Keratinocyte (primary cell): Measurements from ENCODE around the gene CEP131. TPM values are rescaled to one million over a fixed set of nuclear protein-coding genes. Genes with fewer than 3 reads are reported as not detected.

Source experiments
- DNase-seq: peaks from one replicate; pipeline ENCODE4 v3.0.0-alpha.2; 2011; ENCODE audit warnings: low read depth, missing footprints, low spot score
- FAIRE-seq: peaks from 2 replicates; lab custom pipeline; 2011; peaks lifted over from hg19 to GRCh38; lab: Jason Lieb, UNC
- H2AFZ ChIP-seq: 2 replicates; pipeline ENCODE4 v1.6.0; 2012; ENCODE audit warnings: low read length, control low read depth, inconsistent platforms; ENCODE audit not compliant: control insufficient read depth
- H3K27ac ChIP-seq: 2 replicates; pipeline ENCODE4 v1.5.1; 2011; ENCODE audit warnings: low read length; ENCODE audit not compliant: control insufficient read depth, insufficient read depth
- H3K27me3 ChIP-seq: 3 replicates; pipeline ENCODE4 v1.6.0; 2011; ENCODE audit warnings: low read length; ENCODE audit not compliant: control insufficient read depth, insufficient read depth; ENCODE audit errors: extremely low read depth
- H3K36me3 ChIP-seq, 2 experiments: 2 replicates in 1 of 2; 3 replicates in 1 of 2; pipeline ENCODE4 v1.5.1; 2011; ENCODE audit warnings: low read length in 2 of 2, mild to moderate bottlenecking in 1 of 2; ENCODE audit not compliant: control insufficient read depth in 2 of 2, insufficient read depth in 2 of 2; ENCODE audit errors: extremely low read depth in 1 of 2
- H3K4me1 ChIP-seq: 3 replicates; pipeline ENCODE4 v1.5.1; 2011; ENCODE audit warnings: low read length; ENCODE audit not compliant: control insufficient read depth, insufficient read depth; ENCODE audit errors: extremely low read depth
- H3K4me2 ChIP-seq: 3 replicates; pipeline ENCODE4 v1.6.0; 2011; ENCODE audit warnings: low read depth, low read length; ENCODE audit not compliant: control insufficient read depth, insufficient read depth; ENCODE audit errors: extremely low read depth
- H3K4me3 ChIP-seq, 3 experiments: fragments of 200-600 bp in 1 of 3; sonication (generic) in 1 of 3; 2 replicates in 2 of 3; 3 replicates in 1 of 3; pipeline ENCODE4 v1.5.1; 2011 to 2016; ENCODE audit warnings: low read length in 3 of 3, mild to moderate bottlenecking in 3 of 3, control low read depth in 2 of 3, inconsistent platforms in 1 of 3, low read depth in 1 of 3, mixed read lengths in 1 of 3, mixed run types in 1 of 3, moderate library complexity in 1 of 3; ENCODE audit not compliant: control insufficient read depth in 2 of 3, insufficient read depth in 2 of 3; ENCODE audit errors: extremely low read depth in 1 of 3
- H3K79me2 ChIP-seq: 2 replicates; pipeline ENCODE4 v1.6.0; 2012; ENCODE audit warnings: low read length; ENCODE audit not compliant: control insufficient read depth, insufficient read depth
- H3K9ac ChIP-seq: 3 replicates; pipeline ENCODE4 v1.6.0; 2011; ENCODE audit warnings: low read length; ENCODE audit not compliant: control insufficient read depth, insufficient read depth; ENCODE audit errors: extremely low read depth
- H3K9me1 ChIP-seq: 3 replicates; pipeline ENCODE4 v1.6.0; 2011; ENCODE audit warnings: low read length; ENCODE audit not compliant: control insufficient read depth, insufficient read depth; ENCODE audit errors: extremely low read depth
- H3K9me3 ChIP-seq: 2 replicates; pipeline ENCODE4 v1.5.1; 2012; ENCODE audit warnings: low read depth, low read length; ENCODE audit not compliant: control insufficient read depth
- H4K20me1 ChIP-seq: 3 replicates; pipeline ENCODE4 v1.6.0; 2011; ENCODE audit warnings: low read length; ENCODE audit not compliant: control insufficient read depth, insufficient read depth; ENCODE audit errors: extremely low read depth
- CTCF ChIP-seq, 3 experiments: IDR thresholded peaks in 1 of 3; conservative IDR thresholded peaks in 1 of 3; optimal IDR thresholded peaks in 1 of 3; 2 replicates in 2 of 3; 3 replicates in 1 of 3; pipeline versions ENCODE3 to v1.5.1; 2011; ENCODE audit warnings: low read length in 3 of 3, mild to moderate bottlenecking in 3 of 3, moderate library complexity in 2 of 3, control low read depth in 1 of 3, inconsistent platforms in 1 of 3; ENCODE audit not compliant: insufficient read depth in 2 of 3; ENCODE audit errors: extremely low read depth in 1 of 3
- EZH2 ChIP-seq: IDR thresholded peaks from one replicate; pipeline ENCODE4 v1.6.1; 2012; ENCODE audit warnings: inconsistent platforms, mild to moderate bottlenecking, low read length, moderate library complexity
- dilution Hi-C: fragments of 300-500 bp; cut with MboI; formaldehyde crosslinking; loops from one replicate; pipeline ENCODE4 v1.7.0; 2020; ENCODE audit warnings: low sequenced_read_pairs; ENCODE audit not compliant: extremely low pct_ligation_motif_present
- polyA plus RNA-seq, 5 experiments: library from polyadenylated mRNA; depleted of rRNA in 3 of 5; stranded (reverse) in 3 of 5; stranded (forward) in 1 of 5; unstranded in 1 of 5; fragments of >200 nt; gene quantifications; 1 replicate in 1 of 5; 2 replicates in 3 of 5; 3 replicates in 1 of 5; pipeline versions ENCODE4 v1.2.1 to v1.2.3, GENCODE V29; 2011 to 2012; ENCODE audit warnings: missing spikeins in 2 of 5, low read depth in 1 of 5, low replicate concordance in 1 of 5

Gene CEP131
- polyA plus RNA-seq, 1 donor (not counting 4 experiments of a cell fraction or from before 2014, with no cell fraction given), result 2.6 TPM

- Histone ChIP-seq H3K27me3 (no peaks in the 10 kb centered on the region), H3K27ac (no peak overlapping the region), H3K79me2 (peaks cover 4% of the 10 kb centered on the region), H3K9me3 (no peaks in the 10 kb centered on the region), H3K4me1 (no peaks in the 10 kb centered on the region), H3K36me3 (peaks cover 12 to 18% of the 10 kb centered on the region in 2 experiments), H3K4me2 (no peak overlapping the region), H3K9me1 (no peaks in the 10 kb centered on the region), H3K9ac (no peak overlapping the region), H2AFZ (no peak overlapping the region), H4K20me1 (peaks cover 5% of the 10 kb centered on the region), H3K4me3 (no peak overlapping the region)
- dilution Hi-C loops, result no loop called here
- no peak for TF ChIP-seq CTCF (optimal IDR thresholded peaks at IDR 0.05 in 1 of 3, IDR thresholded peaks at IDR 0.05 in 1 of 3, conservative IDR thresholded peaks at IDR 0.05 in 1 of 3; ENCODE audit: extremely low read depth in 1 of 3, insufficient read depth in 2 of 3, low read length in 3 of 3)
- no peak for TF ChIP-seq EZH2
- DNase-seq (no peak), FAIRE-seq (no peak)
Measured at GRCh38 chr17:81249223-81250040, 26.7 kb upstream of the CEP131 start.

GRCh38 chr17:81248649-81249048, 25.9 kb upstream of the CEP131 start:
- no peak overlapping the region for H3K27ac ChIP-seq
- H3K4me1 ChIP-seq, result no peaks in the 10 kb centered on the region
- no peak overlapping the region for H2AFZ ChIP-seq
- peaks cover under 1% of the 10 kb centered on the region for H3K79me2 ChIP-seq
- no peaks in the 10 kb centered on the region for H3K9me1 ChIP-seq
- no peaks in the 10 kb centered on the region for H3K9me3 ChIP-seq
- TF ChIP-seq EZH2 (no peak), CTCF (optimal IDR thresholded peaks at IDR 0.05 in 1 of 3, IDR thresholded peaks at IDR 0.05 in 1 of 3, conservative IDR thresholded peaks at IDR 0.05 in 1 of 3; ENCODE audit: extremely low read depth in 1 of 3, insufficient read depth in 2 of 3, low read length in 3 of 3) (no peak)
- no peak overlapping the region for H3K9ac ChIP-seq
- no peaks in the 10 kb centered on the region for H3K27me3 ChIP-seq
- dilution Hi-C loops, result no loop called here
- DNase-seq (no peak), FAIRE-seq (no peak)
- no peak overlapping the region for H3K4me2 ChIP-seq
- peaks cover 2% of the 10 kb centered on the region for H4K20me1 ChIP-seq
- no peak overlapping the region for H3K4me3 ChIP-seq
- H3K36me3 ChIP-seq, result peaks cover 12 to 18% of the 10 kb centered on the region in 2 experiments
